K562 (cell line): ENCODE measurements around the gene CHD6. TPM values are rescaled to one million over a fixed set of nuclear protein-coding genes. Genes with fewer than 3 reads are reported as not detected.

Source experiments
- DDX20 ChIP-seq: fragments of 450-650 bp; IDR thresholded peaks from 2 replicates; pipeline ENCODE4 v1.6.1; 2016; ENCODE audit warnings: missing genetic modification characterization, low read depth, mild to moderate bottlenecking, missing compliant biosample characterization, moderate library complexity
- ETS2 ChIP-seq: IDR thresholded peaks from 2 replicates; pipeline ENCODE4 v1.6.1; 2016; ENCODE audit warnings: borderline replicate concordance, missing genetic modification characterization, mild to moderate bottlenecking, moderate library complexity, missing compliant biosample characterization; ENCODE audit not compliant: poor library complexity, severe bottlenecking
- HCFC1 ChIP-seq: IDR thresholded peaks from 2 replicates; pipeline ENCODE4 v1.6.1; 2012; ENCODE audit warnings: low read depth, low read length, improper control_type of control experiment
- JUNB ChIP-seq: fragments of 450-650 bp; formaldehyde crosslinking; conservative IDR thresholded peaks from 2 replicates; pipeline ENCODE4 v1.4.0; 2020; ENCODE audit warnings: mild to moderate bottlenecking
- NCOA2 ChIP-seq, 2 experiments: fragments of 450-650 bp; IDR thresholded peaks; 2 replicates each; pipeline ENCODE4 v1.6.1; 2018; ENCODE audit warnings: mild to moderate bottlenecking in 2 of 2, moderate library complexity in 1 of 2; ENCODE audit not compliant: partially characterized antibody in 2 of 2
- PCBP2 ChIP-seq: fragments of 200-400 bp; formaldehyde crosslinking; IDR thresholded peaks from 2 replicates; pipeline ENCODE4 v1.6.1; 2018; ENCODE audit warnings: low read length, low read depth, mild to moderate bottlenecking, moderate library complexity; ENCODE audit not compliant: poor library complexity, severe bottlenecking
- POLR2AphosphoS5 ChIP-seq: IDR thresholded peaks from 2 replicates; pipeline ENCODE4 v1.6.1; 2011; ENCODE audit warnings: mild to moderate bottlenecking, low read depth, low read length, moderate library complexity; ENCODE audit not compliant: control insufficient read depth, insufficient read depth
- POLR3G ChIP-seq: IDR thresholded peaks from 2 replicates; pipeline ENCODE4 v1.6.1; 2011; ENCODE audit not compliant: insufficient read length, insufficient replicate concordance; ENCODE audit errors: extremely low read depth
- PPARD ChIP-seq: fragments of 250-450 bp; sonication (Bioruptor Pico); IDR thresholded peaks from 2 replicates; pipeline ENCODE4 v1.8.0; 2022; ENCODE audit warnings: inconsistent platforms, mild to moderate bottlenecking, moderate library complexity
- PTRF ChIP-seq: fragments of 450-650 bp; IDR thresholded peaks from 2 replicates; pipeline ENCODE4 v1.6.1; 2016; ENCODE audit warnings: mild to moderate bottlenecking, missing genetic modification characterization, missing compliant biosample characterization
- RCOR1 ChIP-seq, 2 experiments: IDR thresholded peaks; 2 replicates each; pipeline ENCODE4 v1.6.1; 2012; ENCODE audit warnings: low read depth in 2 of 2, low read length in 2 of 2, borderline replicate concordance in 1 of 2, improper control_type of control experiment in 1 of 2
- RHOXF2B ChIP-seq: fragments of 250-450 bp; sonication (Bioruptor Pico); conservative IDR thresholded peaks from 2 replicates; pipeline ENCODE4 v1.5.1; 2021
- SMAD2 ChIP-seq: fragments of 150-350 bp; IDR thresholded peaks from 2 replicates; pipeline ENCODE4 v1.6.1; 2014; ENCODE audit warnings: low read depth, mild to moderate bottlenecking, low read length
- SOX6 ChIP-seq: fragments of 450-650 bp; IDR thresholded peaks from 2 replicates; pipeline ENCODE4 v1.6.1; 2014; ENCODE audit warnings: mild to moderate bottlenecking
- SREBF2 ChIP-seq: sonication (generic); formaldehyde crosslinking; IDR thresholded peaks from 2 replicates; pipeline ENCODE4 v1.4.0; 2020; ENCODE audit warnings: mild to moderate bottlenecking, missing genetic modification reagents
- TAF7 ChIP-seq: fragments of 450-650 bp; IDR thresholded peaks from 2 replicates; pipeline ENCODE4 v1.6.1; 2016; ENCODE audit warnings: missing genetic modification characterization, missing compliant biosample characterization
- ZFP36 ChIP-seq: fragments of 150-350 bp; IDR thresholded peaks from 2 replicates; pipeline ENCODE4 v1.6.1; 2018; ENCODE audit warnings: low read length, low read depth; ENCODE audit not compliant: partially characterized antibody
- ZNF324 ChIP-seq: fragments of 250-450 bp; sonication (Bioruptor Pico); IDR thresholded peaks from 2 replicates; pipeline ENCODE4 v1.4.0; 2020; ENCODE audit warnings: mild to moderate bottlenecking
- ZNF778 ChIP-seq: fragments of 450-650 bp; formaldehyde crosslinking; IDR thresholded peaks from 2 replicates; pipeline ENCODE4 v1.4.0; 2020; ENCODE audit warnings: mild to moderate bottlenecking, moderate library complexity
- polyA plus RNA-seq, 8 experiments: library from polyadenylated mRNA; depleted of rRNA in 4 of 8; stranded (reverse) in 5 of 8; unstranded in 3 of 8; fragments of >200 nt; fragmentation: Nextera tagmentation in 2 of 8; fragmentation: Illumina TruSeq in 1 of 8; extraction: Ambion mirVana in 2 of 8; extraction: Trizol in 1 of 8; gene quantifications; 2 replicates each; pipeline versions ENCODE4 v1.2.1 to v1.2.3, GENCODE V29; 2011 to 2014; ENCODE audit warnings: inconsistent platforms in 1 of 8, missing spikeins in 1 of 8
- total RNA-seq, 7 experiments: library from RNA; depleted of rRNA in 6 of 7; stranded (reverse); fragments of >200 nt in 6 of 7; fragmentation: Illumina TruSeq in 2 of 7; extraction: Trizol in 2 of 7; gene quantifications; 2 replicates each; pipeline versions ENCODE4 v1.2.1 to v1.2.3, GENCODE V29; 2011 to 2021; ENCODE audit warnings: low replicate concordance in 1 of 7
- TF ChIP-seq, protein P1 (sequence below), 2 experiments: fragments of 450-650 bp; IDR thresholded peaks; 2 replicates each; pipeline ENCODE4 v1.6.1; 2016; ENCODE audit warnings: mild to moderate bottlenecking in 2 of 2, borderline replicate concordance in 1 of 2, low read depth in 1 of 2, moderate library complexity in 1 of 2
- TF ChIP-seq, protein P2 (sequence below): sonication (generic); formaldehyde crosslinking; IDR thresholded peaks from 2 replicates; pipeline ENCODE4 v1.9.0; 2022; ENCODE audit warnings: mild to moderate bottlenecking, missing genetic modification reagents

Gene CHD6
- total and polyA plus RNA-seq, 9 of the 15 experiments (the other 6 are each of a cell fraction or from before 2014, with no cell fraction given): 3.9 to 24.2 (median 12.8) TPM

DNA sequence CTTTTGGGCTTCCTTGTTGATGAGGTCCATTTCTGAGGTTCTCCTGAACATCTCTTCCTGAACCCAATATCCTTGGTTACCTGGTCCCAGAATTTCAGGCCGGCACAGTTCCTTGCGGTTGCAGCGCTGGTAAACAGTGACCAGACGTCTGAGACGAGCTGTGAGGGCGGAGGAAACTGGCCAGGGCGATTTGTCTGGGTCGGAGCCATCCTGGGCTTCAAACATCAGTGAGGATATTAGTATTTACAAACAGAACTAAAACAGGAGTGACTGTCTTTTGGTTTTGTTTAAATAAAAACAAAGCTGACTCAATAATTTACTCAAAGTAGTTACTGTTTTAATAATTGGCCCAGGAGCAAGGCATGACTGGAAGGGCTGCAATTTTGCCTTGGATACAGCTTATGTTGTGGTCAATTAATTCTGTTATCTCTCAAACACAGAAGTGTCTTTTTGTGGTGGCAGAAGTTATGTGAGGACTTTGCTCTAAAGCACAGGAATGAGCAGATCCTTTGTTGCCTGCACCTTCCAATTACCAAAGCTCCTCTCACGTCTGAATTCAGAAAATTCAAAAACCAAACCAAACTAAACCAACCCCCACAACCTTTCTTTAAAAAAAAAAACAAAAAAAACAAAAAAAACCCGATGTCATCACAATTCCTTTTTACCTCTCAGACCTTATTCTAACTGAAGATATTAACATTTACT, 192.8 kb downstream of the CHD6 start (continued):
- TF ChIP-seq, protein P1, sequence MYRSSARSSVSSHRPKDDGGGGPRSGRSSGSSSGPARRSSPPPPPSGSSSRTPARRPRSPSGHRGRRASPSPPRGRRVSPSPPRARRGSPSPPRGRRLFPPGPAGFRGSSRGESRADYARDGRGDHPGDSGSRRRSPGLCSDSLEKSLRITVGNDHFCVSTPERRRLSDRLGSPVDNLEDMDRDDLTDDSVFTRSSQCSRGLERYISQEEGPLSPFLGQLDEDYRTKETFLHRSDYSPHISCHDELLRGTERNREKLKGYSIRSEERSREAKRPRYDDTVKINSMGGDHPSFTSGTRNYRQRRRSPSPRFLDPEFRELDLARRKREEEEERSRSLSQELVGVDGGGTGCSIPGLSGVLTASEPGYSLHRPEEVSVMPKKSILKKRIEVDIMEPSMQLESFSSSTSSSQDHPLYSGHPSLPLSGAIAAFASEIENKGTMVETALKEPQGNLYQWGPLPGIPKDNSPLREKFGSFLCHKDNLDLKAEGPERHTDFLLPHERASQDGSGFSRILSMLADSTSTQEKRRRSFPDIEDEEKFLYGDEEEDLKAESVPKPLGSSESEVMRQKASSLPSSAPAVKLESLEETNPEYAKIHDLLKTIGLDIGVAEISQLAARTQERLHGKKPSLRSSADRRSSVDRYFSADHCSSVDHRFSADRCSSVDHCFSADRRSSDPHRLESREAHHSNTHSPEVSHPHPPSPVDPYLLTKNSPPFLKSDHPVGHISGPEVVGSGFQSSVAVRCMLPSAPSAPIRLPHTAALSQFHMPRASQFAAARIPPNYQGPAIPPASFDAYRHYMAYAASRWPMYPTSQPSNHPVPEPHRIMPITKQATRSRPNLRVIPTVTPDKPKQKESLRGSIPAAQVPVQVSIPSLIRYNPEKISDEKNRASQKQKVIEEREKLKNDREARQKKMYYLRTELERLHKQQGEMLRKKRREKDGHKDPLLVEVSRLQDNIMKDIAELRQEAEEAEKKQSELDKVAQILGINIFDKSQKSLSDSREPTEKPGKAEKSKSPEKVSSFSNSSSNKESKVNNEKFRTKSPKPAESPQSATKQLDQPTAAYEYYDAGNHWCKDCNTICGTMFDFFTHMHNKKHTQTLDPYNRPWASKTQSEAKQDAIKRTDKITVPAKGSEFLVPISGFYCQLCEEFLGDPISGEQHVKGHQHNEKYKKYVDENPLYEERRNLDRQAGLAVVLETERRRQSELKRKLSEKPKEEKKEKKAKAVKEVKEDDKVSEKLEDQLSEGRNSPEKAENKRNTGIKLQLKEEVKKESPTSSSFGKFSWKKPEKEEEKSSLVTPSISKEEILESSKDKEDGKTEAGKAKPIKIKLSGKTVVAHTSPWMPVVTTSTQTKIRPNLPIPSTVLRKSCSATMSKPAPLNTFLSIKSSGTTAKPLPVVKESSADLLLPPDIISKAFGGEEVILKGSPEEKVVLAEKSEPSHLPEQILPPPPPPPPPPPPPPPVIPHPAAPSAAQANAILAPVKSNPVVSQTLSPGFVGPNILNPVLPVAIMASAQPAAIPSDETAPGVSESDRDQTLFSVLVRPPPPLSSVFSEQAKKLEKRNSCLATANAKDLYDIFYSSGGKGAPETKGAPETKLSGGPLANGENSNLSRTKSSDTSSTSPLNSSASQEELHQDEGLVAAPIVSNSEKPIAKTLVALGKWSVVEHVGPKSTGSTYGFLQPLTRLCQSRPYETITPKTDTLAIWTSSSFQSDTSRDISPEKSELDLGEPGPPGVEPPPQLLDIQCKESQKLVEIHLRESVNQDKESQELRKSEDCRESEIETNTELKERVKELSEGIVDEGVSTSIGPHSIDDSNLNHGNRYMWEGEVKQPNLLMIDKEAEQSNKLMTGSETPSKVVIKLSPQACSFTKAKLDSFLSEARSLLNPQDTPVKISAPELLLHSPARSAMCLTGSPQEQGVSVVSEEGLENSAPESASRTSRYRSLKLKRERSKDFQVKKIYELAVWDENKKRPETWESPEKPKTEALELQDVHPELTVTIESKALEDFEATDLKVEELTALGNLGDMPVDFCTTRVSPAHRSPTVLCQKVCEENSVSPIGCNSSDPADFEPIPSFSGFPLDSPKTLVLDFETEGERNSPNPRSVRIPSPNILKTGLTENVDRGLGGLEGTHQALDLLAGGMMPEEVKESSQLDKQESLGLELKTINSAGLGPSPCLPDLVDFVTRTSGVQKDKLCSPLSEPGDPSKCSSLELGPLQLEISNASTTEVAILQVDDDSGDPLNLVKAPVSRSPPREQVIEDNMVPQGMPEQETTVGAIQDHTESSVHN (IDR thresholded peaks at IDR 0.05; ENCODE audit: borderline replicate concordance in 1 of 2, low read depth in 1 of 2): no peak
- TF ChIP-seq PCBP2 (no peak), POLR3G (no peak), HCFC1 (no peak), JUNB (CRISPR knock-in tag) (no peak), ZNF778 (no peak), DDX20 (tag) (no peak), ZFP36 (no peak), TAF7 (tag) (no peak), SREBF2 (CRISPR knock-in tag) (no peak), ETS2 (no peak), RCOR1 (IDR thresholded peaks at IDR 0.05; ENCODE audit: borderline replicate concordance in 1 of 2, low read depth in 2 of 2, low read length in 2 of 2) (peak in 1 of 2 experiments; percentile 15; a peak in 1 of 4 replicates), PPARD (CRISPR knock-in tag) (no peak), SOX6 (peak; percentile 92), PTRF (no peak), POLR2AphosphoS5 (peak; percentile 71), SMAD2 (no peak), ZNF324 (CRISPR knock-in tag) (no peak), NCOA2 (IDR thresholded peaks at IDR 0.05; ENCODE audit: partially characterized antibody in 2 of 2) (no peak), RHOXF2B (no peak)
- TF ChIP-seq, protein P2, sequence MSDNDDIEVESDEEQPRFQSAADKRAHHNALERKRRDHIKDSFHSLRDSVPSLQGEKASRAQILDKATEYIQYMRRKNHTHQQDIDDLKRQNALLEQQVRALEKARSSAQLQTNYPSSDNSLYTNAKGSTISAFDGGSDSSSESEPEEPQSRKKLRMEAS (CRISPR knock-in tag): no peak
